CD4-positive, alpha-beta T cell treated with Interleukin-2 at 100 ng/mL for 4 hours (primary cell): ENCODE results near the gene UBE2Q2.
A peak's percentile ranks its signal among the peaks of the same experiment; 100 is the strongest.
"Not testable (repeated sequence)": the region's sequence is repeated elsewhere in the genome, so short reads cannot be mapped to it uniquely, and the experiment has no call there.

Source experiments
- DNase-seq: peaks from one replicate; pipeline ENCODE4 v3.0.0-alpha.2; 2020; ENCODE audit warnings: low spot score

Gene UBE2Q2

DNA sequence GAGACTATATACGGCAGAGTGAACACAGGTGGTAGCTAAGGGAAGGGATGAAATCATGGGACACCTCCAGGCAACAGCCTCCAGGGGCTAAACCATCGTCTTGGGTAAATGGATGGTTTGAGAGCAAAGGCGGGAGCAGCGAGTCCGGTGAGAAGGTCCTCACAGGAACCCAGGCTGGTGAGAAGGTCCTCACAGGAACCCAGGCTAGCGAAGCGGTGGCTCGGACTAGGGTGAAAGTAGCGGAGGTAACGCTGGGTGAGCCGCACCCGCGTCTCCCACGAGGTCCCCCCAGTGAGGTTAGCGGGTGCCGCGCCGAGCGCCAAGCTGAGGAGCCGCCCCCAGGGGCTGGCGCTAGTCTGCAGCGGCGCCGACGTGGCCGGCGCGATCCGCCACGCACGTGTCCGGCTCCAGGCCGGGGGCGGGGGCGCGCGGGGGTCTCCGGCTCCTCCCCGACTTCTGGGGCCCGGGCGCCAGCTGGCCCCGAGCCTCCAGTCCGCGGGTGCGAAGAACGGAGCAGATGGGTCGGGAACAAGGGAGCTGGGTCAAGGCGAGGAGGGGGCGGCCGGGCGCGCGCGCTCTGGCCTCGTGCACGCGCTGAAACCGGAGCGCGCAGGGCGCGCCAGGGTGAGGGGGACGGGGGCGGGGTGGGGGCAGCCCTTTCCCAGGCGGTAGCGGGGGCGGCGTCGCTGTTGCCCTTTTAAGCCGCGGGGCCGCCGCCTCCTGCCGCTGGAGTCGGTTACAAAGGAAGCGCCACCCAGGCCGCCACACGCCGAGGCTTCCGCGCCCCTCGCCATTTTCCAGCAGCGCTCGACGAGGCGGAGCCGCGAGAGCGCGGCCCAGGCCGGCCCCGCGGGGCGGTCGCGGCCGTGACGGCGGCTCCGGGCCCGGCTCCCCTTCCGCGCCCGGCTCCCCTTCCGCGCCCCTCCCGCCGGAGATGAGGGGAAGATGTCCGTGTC, at the start of gene UBE2Q2:
TSS of gene UBE2Q2 (plus strand) at position 726 of the 956 bp plus-strand sequence. CDS start at position 946, 220 bp downstream.
- peak; percentile 78 for DNase-seq

DNA sequence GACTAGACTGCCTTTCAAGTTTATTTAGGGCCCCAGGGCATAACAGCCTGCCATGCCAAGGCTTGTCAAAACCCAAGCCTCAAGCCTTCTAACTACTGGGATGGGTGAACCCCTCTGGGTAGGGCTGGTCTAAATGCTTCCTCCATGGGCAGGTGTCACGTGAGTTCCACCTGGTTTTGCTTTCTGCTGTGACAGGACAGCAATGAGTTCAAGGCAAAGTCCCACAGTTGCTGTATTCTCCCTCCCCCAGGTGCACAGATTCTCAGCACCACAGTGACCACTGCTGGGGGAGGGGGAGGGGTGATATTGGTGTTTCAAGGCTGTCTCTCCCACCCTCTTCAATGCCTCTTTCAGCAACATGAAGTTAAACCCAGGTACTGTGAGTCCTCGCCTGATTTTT, 46.9 kb upstream of the UBE2Q2 start:
- no peak for DNase-seq

DNA sequence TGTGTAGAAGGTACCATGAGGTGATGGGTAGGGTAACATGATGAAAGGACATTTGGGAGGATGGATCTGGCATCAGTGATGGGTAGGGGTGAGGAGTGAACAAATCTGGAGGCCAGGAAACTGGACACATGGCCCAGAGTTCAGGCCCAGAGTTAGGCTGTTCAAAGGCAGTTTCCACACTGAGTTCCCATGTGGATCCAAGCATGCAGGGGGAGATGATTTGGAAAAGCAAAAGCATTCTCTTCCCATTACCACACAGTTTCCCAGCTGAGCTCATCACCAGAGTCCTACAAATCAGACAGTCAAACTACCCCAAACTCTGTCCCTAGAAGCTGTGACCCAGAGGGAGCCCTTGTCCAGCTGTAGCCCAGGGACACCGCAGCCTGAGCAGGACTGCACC, 46.1 kb upstream of the UBE2Q2 start:
- DNase-seq, result not testable (repeated sequence)

DNA sequence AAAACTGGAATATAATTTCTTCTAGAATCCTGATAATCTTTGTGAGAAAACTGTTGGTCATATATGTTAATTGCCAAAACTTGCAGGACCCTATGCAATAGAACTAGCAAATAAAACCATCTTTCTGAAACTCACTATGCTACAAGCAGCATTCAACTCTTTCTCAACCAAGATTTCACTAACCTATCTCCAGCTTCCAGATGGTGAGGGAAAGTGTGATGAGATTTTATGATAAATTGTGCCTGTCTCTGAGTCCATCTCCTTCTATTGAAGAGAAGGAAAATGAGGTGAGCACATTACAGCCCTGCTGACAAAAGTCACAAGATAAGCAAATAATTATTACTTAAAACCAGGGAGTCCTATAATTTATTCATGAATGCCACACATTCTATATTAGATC, 44.1 kb upstream of the UBE2Q2 start:
- no peak for DNase-seq

DNA sequence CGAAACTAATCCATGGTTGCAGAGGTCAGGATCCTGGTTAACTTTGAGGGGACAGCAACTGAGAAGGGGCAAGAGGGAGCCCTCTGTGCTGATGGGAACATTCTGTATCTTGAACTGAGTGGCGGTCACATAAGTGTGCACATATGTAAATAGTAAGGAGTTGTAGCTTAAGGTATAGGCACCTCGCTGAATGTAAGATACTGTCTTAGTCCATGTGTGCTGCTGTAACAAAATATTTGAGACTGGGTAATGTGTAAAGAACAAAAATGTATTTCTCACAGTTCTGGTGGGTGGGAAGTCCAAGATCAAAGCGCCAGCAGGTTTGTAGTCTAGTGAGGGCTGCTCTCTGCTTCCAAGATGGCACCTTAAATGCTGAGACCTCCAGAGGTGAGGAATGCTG, 42.8 kb upstream of the UBE2Q2 start:
- not testable (repeated sequence) for DNase-seq

DNA sequence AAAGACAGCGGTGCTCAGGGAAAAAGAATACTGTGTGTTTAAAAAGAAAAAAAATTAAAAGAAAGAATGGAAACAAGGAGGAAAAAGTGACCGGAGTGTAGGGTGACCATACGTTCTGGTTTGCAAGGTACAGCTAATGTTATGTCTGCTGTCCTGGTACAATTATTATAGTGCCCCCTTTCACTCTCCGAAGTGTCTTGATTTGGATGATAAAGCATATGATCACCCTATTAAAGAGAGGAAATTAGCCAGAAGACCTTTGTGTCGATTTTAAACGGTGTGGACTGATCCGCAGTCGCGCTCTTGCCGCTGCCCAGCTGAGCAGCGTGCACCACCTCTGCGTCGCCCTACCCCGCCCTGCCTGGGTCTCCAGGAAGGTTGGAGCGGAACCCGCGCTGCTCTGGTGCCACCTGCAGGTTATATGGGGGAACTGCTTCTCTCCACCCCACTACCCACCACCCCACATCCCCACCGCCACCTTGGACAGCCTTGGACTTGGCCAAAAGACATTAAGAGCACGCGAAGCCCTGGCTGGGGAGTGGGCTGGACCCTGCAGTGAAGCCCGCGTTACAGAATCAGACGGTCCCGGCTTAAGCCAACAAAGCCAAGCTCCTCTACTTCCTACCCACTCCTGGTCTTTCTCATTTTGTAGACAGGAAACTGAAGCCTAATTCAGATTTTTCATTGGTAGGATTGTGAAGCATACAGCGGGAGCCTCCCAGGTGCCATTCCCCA, 41.2 kb upstream of the UBE2Q2 start:
- DNase-seq, result peak; percentile 80

DNA sequence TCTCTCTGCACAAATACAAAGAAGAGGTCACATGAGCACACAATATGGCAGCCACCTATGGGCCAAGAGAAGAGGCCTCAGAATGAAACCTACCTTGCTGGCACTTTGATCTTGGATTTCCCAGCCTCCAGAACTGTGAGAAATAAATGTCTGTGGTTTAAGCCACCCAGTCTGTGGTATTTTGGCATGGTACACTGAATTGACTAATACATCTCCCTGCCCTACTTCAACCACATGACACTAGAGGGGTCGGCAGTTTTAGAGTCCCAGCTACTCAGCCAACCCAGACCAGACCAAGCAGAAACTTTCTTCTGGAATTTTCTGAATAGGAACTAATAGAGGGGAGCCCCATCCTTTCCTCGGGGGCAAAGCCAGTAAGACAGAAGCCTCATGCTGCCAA, 35.8 kb upstream of the UBE2Q2 start:
- DNase-seq, result not testable (repeated sequence)

DNA sequence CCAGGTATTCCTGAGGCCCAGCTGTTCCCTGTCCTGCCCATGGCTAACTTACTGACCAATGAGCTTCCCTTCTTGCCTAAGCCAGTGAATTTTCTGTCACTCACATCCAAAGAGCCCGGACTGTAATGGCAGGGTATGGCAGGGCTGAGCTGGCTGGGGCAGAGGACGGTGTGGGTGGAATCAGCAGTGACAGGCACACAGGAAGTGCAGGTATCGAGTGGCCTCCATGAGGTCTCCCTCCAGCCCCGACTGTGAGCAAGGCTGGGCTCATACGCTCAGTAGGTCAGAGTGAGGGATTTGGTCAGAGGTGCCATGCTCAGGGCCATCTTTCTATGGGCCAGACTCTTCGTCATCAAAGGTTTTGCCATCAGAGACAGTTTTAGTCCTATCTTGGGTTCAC, 35.2 kb upstream of the UBE2Q2 start:
- not testable (repeated sequence) for DNase-seq

DNA sequence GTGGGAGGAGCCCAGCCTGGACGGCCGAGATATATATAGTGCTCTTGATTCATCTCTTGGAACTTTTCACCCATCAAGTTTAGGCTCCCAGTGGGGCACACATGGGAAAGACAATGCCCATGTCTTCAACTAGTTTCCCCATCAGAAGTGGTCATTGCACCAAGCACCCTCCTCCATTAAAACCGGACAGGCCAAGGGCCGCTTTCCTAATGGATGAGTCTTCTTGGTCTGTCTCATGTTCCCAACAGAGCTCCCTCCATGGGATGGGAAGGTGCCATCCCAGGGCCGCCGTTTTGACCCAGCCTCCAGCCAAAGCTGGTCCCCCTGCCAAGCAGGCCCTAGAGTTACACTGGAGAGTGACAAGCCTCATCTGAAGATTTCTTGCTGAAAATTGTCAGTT, 34.7 kb upstream of the UBE2Q2 start:
- DNase-seq, result no peak

DNA sequence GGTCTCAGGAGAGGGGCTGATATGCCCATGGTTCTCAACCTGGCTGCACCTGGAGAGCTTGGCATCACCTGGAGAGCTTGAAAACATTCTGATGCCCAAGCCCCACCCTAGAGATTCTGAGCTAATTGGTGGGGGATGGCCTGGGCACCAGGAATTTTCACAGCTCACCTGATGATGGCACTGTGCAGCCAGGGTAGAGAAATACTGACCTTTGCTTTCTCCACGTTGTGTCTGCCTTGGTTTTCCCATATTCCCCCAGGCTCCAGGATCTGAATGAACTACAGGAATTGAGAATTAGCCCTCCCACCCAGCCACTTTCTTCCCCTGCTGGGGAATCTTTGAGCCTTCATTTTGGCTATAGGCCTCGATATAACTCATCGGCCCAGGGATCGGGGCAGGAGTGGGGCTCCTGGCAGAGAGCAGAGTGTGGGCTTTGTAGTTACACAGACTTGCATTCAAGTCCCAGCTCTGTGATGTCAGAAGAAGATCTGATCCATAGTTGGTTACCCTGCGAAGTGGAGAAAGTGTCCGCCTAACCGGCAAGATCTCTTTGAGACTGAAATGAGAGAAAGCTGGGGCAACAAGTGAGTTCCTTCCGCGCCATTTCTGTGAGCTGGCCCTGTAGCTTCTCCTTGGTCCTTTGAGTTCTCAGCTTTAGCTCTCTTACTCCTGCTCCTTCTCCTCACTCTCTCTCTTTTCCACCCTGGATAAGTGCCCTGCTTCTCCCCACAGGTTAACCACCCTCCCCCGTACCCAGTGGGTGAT, 33.1 kb upstream of the UBE2Q2 start:
- DNase-seq, result peak; percentile 34

DNA sequence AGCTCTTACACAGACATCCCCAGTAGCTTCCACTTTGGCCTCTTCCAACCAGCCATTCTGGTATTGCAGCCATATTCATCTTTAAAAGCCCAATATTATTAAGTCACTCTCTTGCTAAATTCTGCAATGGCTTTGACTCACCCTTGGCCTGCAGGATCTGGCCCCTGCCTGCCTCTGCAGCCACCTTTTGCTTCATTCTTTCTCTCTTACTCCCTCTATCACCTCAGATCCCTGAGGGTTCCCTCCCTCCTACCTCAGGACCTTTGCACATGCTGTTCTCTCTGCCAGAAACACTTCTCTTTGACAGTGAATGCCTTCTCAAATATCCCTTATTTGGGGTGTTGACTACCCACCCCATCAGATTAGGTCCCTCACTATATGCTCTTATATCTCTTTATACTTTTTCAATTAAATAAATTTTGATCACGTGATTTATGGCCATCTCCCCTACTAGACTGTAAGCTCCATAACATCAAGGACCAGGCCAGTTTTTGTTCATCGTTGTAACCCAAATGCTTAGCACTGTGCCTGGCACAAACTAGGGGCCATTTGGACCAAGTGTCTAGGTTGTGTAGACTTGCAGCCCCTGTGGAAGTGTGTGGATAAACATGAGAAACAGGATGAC, 32.3 kb upstream of the UBE2Q2 start:
- no peak for DNase-seq

DNA sequence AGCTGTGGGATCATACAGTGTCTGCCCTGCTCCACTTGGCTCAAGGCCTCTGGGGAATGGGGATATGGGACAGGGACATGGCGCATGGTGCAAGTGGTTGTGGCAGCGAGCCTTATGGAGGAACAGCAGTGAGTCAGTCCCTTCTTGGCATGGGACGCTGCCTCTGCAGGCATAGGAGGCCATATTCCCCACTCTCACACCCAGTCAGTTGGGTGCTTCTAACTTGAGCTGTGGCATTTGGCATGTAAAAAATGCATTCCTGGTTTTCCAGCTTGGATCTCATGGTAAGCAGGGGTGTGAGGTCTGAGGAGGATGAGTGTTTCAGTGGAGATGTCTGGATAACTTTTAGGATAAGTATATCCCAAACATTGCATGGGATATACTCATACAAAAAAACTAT, 31.6 kb upstream of the UBE2Q2 start:
- no peak for DNase-seq

DNA sequence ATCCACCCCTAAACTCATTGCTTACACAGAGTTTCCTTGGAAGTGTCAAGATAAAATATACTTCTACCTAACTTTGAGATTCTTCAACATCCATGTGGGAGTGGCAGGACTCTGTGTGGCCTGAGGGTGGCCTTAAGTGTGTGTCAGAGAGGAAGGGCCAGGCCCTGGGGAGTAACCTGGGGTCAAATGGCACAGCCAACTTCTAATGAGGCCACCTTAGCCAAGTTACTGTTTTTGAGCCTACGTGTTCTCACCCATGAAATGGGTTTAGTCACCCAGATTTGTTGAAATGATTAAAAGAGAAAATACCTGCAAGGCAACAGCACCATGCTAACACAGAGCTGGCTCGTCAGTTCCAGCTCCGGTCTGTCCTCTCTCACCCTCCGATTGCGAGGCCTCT, 28.5 kb upstream of the UBE2Q2 start:
- DNase-seq, result no peak

DNA sequence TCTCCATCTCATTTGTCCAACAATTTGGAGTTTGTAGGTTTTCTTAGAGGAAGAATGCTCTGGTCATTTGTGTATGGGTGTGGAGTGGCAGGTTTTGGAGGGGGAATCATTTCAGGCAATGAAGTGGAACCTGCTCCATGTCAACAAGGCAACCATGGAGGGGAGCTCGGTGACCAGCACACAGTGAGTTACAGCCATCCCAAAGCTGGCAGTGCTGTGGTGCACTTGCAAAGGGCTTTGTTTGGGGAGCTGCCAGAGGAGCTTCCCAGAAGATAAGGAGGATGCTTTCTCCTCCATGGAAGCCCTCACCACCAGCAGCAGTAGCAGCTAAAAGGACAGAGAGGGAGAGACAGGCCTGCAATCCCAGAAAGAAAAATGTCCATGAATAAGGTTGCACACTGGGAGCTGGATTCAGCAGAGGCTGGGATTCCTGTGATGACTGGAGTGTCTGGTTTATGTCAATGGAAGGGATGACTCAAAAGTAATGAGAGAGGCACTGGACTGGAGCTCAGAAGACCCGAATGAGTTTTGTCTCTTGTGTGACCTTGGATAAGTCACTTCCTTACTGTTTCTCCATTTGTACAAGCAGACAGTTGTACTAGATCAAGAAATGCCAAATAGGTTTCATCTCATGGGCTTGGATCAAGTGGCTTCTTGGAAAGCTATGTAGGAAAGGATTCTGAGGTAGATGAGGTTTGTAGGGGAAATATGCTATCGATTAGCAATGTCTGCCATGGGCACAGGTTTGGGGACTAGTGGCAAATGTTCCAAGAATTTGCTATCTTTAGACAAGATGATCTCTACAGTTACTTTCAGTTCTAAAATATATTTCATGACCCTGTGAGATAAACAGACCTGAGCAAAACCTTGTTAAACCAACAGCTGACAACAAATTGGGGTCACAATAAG, 27.2 kb upstream of the UBE2Q2 start:
- DNase-seq, result no peak

DNA sequence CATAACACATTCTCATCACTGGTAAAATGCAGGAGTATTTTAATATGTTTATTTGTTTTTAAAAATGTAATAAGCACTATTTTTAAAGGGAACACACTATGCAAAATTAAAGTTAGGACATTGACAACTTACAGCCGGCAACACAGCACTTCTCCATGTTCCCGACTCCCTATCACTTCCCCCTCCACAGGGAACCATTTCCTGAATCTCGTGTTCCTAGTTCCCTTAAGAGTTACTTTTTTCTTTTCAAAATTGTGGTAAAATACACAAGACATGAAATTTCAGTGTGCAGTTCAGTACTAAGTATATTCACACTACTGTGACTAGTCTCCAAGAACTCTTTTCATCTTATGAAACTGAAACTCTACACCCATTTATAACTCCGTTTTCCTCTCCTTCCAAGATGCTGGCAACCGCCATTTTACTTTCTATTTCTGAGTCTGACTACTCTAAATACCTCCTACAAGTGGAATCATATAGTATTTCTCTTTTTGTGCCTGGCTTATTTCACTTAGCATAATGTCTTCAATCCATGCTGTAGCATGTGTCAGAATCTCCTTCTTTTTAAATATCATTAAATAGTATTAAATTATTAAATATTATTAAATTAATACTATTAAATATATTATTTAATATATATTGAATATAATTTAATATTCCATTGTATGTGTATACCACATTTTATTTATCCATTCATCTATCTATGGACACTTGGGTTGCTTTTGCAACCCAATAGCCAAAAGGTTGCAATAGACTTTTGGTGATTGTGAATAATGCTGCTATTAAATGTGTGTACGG, 25.9 kb upstream of the UBE2Q2 start:
- DNase-seq, result no peak

DNA sequence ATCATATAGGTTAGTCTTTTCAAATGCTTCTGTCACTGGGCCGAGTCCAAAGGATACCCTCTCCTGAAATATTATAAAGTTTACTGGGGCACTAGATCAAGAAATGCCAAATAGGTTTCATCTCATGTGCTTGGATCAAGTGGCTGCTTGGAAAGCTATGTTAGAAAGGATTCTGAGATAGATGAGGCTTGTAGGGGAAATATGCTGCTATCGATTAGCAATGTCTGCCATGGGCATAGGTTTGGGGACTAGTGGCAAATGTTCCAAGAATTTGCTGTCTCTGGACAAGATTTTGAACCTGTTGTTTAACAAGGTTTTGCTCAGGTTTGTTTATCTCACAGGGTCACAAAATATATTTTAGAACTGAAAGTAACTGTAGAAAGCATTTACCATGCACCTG, 23.0 kb upstream of the UBE2Q2 start:
- no peak for DNase-seq

DNA sequence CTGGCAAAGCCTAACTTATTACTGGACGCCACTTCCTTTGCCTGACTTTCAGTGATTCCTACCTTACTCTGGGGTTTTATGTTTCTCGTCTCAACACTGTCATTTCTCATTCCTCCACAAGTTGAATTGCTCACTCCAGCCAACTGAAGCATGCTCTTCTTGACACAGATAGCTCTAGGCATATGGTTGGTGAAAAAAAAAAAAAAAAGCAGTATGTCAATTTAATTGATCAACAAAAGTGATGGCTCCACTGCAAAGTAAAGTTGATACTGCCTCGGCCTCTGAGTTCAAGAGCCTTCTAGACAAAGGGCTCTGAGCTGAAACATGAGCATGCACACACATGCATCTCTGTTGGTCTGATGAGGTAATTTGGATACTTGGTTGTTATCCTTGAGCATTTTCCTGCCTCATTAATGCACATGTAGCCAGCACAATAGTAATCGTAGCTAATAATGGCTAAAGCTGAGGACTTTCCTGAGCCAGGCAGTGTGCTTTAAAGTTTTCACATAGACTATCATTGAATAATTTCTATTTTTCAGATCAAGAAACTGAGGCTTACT, 21.4 kb upstream of the UBE2Q2 start:
- DNase-seq, result no peak

DNA sequence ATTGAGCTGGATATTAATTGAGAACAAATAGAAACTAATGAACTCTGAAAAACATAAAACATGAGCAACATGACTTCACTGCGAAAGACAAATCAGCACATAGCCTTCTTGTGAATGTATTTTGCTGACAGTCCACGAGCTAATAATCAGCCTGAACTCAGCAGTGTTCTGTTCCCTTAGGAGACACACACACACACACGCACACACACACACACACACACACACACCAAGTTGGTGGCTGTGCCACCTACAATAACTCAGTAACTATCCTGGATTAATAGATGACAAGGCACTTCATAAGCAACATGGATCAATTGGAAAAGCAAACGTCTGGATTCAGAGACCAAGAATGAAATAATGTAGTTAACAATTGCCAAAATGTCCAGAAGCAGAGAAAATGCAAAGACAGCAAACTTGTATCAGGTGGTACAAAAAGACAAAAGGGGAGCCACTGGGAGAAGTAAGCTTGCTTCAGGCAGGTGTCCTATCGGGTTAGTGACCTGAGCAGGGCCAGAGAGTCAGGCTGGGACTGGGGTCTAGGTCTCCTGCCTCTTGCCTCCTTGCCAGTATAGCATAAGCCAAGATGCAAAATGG, 20.5 kb upstream of the UBE2Q2 start:
- no peak for DNase-seq

DNA sequence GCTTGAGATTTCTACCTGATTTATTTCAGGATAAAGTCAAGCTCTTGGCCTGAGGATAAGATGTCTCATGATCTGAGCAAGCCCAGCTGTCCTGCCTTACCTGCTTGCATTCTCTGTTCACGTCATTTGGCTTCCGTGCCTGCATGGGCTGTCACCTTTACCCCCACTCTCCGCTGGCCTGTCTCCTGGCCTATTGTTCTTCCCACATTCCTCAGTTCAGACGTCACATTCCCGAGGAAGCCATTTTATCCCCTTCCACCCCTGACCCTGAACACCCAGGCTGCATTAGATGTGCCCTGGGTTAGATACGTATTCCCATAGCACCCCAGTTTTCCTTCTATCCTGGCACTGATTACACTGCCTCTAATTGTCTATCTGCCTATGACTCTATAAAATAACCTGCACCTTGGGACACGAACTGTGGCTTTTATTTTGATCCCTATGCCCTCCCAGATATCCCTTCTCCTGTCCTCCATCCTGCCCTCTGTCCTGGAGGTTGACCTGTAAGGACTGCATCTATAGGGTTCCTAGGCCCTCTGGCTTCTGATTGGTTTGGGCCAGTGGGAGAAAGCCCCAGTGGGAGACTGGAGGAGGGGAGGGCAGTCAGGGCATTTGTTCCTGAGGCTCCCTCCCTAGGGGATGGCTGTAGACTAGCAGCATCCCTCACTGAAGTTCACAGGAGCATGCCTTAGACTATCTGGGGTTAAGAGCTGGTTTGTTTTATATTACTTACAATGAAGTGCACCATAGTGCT, 19.2 kb upstream of the UBE2Q2 start:
- no peak for DNase-seq
